ENCODE measurements around the gene PITX1.

GRCh38 chr5:135027697-135028615, 6.1 kb downstream of the PITX1 start:
- no peak for TF ChIP-seq EZH2 (IDR thresholded peaks at IDR 0.05)
- no peak for TF ChIP-seq RAD21 (IDR thresholded peaks at IDR 0.05; ENCODE audit: low read depth)
- TF ChIP-seq ZBTB33 (IDR thresholded peaks at IDR 0.05; ENCODE audit: extremely low read depth, insufficient replicate concordance, low read length), result no peak
- TF ChIP-seq CTCF (IDR thresholded peaks at IDR 0.05 in 2 of 3, conservative IDR thresholded peaks at IDR 0.05 in 1 of 3; ENCODE audit: borderline replicate concordance in 1 of 3, insufficient read depth in 1 of 3, low read depth in 2 of 3, low read length in 2 of 3), result no peak
- no peak for TF ChIP-seq POLR2A (IDR thresholded peaks at IDR 0.05; ENCODE audit: borderline replicate concordance, extremely low read depth, insufficient read depth, insufficient read length)
- TF ChIP-seq POLR2AphosphoS5 (IDR thresholded peaks at IDR 0.05; ENCODE audit: low read depth, low read length), result no peak
- TF ChIP-seq REST (IDR thresholded peaks at IDR 0.05; ENCODE audit: low read depth), result no peak
